GM19351 (cell line): ENCODE results near the gene HIC1.
"Not testable (repeated sequence)": the region's sequence is repeated elsewhere in the genome, so short reads cannot be mapped to it uniquely, and the experiment has no call there.

Source experiments
- ATAC-seq: cut with Tn5 transposase; IDR thresholded peaks from one replicate; pipeline ENCODE4 v1.9.1; 2021; ENCODE audit warnings: mild to moderate bottlenecking, moderate library complexity; ENCODE audit not compliant: unreplicated experiment

HIC1 gene

DNA sequence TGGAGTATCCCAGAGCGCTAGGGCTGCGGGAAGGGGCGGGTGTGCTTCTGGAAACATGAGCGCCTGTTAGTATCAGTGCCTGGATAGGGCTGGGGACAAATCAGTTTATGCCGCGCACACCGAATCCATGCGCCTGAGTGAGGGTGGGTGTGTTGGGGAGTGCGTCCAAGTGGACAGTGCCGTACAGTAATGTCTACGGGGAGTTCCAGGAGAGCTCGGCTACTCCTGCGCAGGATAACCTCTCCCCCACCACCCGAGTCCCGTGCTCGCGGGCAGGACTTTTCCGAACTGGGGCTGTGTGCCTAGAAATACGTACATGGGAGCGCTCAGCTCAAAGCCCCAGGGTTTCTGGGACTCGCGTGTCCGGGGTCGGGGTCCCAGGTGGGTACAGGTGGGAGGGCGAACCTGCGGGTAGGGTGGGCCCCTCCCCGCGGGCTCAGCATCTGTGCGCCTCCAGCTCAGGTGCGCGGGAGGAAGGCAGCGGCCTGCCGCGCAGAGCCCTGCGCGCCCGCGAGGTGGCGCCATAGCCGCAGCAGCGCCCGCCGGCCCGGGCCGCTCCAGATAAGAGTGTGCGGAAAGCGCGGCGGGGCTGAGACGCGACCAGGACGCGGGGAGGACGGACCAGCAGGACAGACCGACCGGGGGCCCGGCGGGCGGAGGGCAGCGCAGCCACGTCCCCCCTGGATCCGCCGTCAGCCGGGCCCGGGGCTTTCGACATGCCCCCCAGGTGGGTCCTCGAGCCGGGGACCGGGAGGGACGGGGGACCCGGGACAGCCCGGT lies at the start of gene HIC1:
HIC1 (plus strand) TSS at position 592 of the 780 bp plus-strand sequence. CDS start 1,588 bp downstream, outside the sequence.
- ATAC-seq = peak; percentile 38

DNA sequence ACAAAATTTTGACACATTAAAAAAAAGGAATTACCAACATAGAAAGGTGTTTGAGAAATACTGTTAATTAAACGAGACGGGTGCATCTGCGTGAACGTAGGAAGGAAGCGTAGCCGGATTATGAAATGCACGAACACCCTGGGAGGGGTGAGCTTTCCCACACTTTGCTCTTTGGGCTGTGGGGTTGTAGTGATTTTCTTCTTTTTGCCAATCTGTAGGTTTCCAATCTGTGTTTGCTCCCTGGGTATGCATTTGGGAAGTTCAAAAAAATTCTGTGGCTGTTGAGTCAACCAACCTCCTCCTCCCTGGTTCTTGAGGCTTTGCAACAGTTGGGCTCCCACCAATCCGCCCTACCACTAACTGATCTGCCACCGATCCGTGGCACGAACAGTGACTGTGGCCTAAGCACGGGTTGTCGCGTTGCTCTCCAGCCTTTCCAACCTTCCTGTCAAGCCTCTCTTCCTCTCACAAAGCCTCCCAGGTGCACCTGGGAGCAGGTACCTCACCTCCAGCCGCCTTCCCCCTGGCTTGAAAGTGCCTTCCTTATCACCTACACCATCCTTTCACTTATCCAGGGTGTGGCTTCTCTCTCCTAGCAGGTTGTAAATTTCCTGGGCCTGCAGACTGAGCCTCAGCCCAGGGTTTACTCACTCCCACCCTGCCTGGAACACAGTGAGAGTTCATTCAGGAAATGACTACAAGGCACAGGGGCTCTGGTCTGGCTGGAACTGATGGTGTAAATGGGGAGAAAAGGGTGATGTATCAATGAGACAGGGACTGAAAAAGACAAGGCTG lies 46.4 kb upstream of the HIC1 start:
- ATAC-seq = no peak

DNA sequence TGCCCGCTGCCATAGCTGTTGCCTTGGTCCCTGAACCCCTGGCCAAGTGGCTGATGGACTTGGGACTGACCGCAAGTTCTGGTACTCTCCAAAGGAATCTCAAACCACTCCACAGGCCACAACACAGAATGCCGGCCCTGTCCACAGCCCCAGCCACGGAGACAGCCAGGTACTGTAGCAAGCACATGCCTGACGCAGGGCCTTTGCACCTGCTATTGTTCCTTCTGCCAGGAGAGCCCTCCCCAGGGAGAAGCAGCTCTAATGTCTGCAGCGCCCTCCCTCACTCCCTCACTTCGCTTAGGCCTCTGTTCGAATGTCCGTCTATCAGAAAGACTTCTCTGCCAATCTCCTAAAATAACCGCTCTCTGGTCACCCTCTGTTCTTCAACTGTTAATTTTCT lies 45.2 kb upstream of the HIC1 start:
- no peak for ATAC-seq

- no peak for ATAC-seq
Measured at GRCh38 chr17:2011411-2012371, 43.2 kb upstream of the HIC1 start.

DNA sequence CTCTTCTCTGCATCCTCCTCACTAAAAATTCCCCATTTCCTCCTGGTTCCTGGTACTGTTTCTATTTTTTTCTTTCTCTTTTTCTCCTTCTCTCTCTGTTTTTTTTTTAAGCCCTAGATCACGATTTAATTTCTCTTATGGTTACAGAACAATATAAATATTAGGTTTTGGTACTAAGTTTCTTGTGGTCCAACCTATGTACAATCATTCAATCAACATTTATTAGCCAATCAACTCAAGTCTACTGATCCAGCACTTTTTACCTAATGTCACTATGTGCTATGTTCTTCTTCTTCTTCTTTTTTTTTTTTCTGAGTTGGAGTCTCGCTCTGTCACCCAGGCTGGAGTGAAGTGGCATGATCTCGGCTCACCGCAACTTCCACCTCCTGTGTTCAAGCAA lies 42.4 kb upstream of the HIC1 start:
- ATAC-seq = no peak

DNA sequence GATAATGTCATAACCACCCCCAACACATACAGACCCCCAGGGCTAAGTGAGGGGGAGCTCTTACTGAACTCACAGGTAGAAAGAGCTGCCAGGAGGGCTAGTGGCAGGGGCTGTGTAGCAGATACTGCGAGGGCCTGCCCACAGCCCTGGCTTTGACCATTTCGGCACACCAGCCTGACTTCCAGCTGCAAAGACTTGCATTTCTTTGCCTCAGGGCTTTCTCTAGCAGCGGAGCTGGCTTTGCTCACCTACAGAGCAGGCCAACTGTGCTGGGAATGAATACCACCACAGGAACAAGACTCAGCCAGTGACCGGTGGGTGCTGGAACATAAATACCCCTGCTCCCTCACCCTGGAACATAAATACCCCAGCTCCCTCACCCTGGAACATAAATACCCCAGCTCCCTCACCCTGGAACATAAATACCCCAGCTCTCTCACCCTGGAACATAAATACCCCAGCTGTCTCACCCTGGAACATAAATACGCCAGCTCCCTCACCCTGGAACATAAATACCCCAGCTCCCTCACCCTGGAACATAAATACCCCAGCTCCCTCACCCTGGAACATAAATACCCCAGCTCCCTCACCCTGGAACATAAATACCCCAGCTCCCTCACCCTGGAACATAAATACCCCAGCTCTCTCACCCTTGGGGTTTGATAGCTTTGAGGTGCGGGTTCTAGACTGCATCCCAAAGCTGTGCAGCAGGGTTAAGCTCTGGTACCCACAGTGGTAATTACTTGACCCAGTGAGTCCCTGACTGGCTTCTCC lies 41.5 kb upstream of the HIC1 start:
- ATAC-seq = not testable (repeated sequence)

DNA sequence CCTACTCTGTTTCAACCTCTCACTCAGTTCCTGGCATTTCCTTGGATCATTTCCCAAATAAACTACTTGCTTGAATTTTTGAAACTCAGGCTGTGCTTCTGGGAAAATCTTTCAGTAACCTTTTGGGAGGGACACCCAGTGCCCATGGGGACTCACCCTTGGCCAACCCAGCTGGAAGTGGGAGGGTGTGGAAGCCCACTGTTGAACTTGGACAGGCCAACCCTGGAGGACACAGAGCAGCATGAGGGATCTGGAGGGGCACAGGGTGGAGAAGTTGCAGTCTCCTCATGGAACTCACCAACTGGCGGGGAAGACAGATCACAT lies 40.9 kb upstream of the HIC1 start:
- ATAC-seq = no peak

DNA sequence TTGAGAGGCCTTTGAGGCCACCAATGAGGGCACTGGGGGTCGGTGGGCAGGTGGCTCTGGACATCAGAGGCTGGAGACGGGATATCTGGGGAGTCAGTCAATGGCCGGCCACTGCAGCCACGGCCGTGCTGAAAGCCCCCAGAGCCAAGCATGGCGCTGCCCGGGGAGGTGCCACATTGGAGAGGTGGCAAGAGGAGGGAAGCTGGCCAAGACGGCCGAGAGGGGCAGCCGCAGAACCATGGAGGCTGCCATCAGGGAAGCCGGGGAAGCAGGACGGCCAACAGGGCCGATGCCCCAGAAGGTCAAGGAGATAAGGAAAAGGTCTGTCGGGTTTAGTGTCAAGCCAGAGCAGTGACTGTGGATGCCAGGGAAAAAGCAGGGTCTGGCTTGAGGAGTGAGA lies 39.6 kb upstream of the HIC1 start:
- no peak for ATAC-seq

DNA sequence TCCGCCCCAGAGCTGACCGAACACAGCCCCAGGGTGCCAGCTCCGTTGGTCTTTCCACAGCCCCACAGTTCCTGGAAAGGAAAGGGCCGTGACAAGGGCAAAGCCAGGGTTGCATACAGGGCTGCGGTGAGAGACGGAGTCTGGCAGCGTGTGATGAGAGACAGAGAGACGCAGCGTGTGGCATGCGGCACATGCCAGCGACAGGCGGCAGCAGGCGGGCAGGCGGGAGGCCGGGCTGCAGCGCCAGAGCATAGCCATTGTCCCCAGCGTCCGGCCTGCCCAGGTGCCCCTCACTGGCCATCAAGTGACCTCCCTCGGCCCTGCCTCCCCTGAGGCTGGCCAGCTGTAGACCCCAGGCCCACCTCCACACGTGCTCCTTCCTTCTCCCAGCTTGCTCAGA lies 38.4 kb upstream of the HIC1 start:
- no peak for ATAC-seq

DNA sequence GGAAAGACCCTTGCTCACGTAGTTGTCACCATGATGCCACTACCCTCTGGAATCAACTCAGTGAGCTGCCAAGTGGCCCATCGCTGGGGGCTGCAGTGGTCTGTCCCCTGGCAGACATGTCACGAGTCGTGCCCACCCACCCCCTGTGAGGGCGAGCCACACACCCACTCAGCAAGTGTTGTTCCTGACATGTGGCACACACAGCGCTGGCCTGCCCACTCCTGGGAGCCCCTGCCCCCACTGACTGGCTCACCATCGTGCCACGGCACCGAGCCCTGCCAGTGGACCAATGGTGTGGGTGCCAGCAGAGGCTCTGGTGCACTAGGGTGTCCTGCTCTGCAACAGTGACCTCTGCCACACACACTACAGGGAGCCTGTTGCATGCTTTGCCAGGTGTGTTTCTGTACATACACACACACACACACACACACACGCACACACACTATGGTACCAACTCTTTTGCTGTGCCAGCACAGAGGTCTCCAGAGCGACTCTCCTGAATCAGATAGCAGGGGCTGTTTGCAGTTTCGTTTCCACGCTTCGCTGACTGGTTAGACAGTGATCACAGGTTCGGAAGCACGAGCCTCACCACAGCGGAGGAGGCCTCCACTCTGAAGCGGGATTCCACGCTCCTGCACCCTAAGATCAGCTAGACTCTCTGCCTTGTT lies 37.5 kb upstream of the HIC1 start:
- ATAC-seq = no peak

- ATAC-seq = no peak
Measured at GRCh38 chr17:2018716-2019510, 36.0 kb upstream of the HIC1 start.

GRCh38 chr17:2019723-2020122 lies 35.2 kb upstream of the HIC1 start:
- no peak for ATAC-seq

- no peak for ATAC-seq
Measured at GRCh38 chr17:2020721-2021120, 34.2 kb upstream of the HIC1 start.

DNA sequence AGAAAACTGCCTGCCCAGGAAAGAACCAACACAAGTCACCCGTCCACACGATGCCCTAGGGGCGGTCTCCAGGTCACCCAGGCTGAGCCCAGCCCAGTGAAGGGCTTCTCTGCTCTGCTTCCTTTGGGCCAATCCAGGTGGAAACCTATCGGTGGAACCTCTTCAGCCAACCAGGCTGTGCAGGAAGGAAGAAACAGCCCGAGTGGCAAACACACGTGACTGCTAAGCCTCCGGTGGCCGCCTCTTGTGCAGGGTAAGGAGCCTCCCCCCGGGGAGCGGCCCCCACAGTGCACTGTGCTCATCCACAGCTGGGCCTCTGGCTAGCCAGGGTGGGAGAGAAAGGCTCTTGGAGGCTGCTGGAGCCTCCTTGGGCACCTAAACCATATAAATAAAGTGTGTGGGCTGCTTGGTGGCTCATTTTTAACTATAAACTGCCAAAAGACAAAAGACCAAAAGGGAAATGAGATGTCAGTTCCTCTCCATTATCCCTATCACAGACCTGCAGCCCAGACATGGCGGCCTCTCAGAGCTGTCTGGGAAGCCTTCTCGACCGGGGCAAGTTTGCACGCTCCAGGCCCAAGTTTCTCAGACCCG lies 32.2 kb upstream of the HIC1 start:
- ATAC-seq = no peak

GRCh38 chr17:2023256-2023655 lies 31.6 kb upstream of the HIC1 start:
- no peak for ATAC-seq

DNA sequence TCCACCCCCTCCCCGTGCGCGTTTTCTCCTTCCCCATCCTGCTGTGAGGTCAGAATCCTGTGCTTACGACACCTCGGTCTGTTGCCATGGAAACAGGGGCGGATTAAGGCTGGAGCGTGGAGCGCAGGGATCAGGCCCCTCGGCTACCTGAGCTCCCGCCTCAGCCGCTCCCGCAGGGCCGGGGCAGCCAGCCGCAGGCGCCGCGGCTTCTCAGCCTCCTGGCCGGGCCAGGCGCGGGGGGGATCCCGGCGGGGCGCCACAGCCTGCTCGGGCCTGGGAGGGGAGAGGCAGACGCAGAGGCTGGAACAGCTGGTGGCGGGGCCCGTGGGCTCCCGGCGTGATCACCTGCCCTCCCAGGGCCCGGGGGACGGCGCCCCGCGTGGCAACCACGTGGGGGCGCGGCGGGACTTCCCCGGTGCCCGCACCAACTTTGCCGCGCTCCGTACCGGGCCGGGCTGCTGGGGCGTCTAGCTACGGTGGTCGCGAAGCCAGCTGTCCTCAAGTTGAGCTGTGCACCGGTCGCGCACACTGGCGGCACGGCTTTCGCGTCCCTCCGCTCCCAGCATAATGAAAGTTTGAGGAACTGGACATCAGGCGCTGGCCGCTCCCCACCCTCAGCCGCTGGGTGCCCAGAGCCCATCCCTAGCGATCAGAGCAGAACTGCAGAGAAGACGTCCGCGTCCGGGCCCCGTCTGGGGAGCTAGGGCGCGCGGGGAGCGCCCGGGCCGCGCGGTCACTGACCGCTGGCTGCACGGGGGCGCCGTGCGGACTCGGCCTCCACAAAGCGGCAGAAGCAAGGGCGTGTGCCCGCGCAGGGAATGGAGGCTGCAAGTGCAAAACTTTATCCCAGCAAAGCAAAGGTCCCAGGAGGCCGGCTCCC lies 31.0 kb upstream of the HIC1 start:
- ATAC-seq = no peak

DNA sequence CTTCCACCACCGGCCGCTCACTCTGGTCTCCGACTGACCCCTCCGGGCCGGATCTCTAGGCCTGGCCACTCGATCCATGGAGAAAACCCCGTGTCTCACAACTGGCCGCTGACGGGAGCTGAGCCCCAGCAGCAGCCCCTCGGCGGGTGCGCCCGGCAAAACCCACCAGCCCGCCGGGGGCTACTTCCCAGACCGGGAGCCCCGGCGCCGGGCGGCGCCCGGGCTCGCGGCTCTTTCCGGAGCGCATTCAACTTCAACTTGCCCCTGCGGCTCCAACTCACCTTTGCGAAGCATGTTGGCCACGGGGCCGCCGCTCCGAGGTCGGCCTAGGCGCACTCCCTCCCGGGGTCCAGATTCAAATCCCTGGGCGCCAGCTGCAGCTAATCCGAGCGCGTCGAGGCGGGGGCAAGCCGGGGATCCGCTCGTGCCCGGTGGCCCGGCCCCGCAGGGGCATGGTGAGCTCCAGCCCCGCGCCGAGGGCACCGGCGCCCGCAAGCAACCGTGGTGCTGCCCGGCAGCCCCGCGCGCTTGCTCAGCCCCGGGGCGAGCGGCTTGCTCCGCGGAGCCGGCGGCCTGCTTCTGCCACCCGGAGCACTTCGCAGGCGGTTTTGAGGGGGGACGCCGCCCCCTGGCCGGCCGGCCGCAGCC lies 30.2 kb upstream of the HIC1 start:
- no peak for ATAC-seq
